ENCODE data around the gene DCHS2.

Gene DCHS2

DNA sequence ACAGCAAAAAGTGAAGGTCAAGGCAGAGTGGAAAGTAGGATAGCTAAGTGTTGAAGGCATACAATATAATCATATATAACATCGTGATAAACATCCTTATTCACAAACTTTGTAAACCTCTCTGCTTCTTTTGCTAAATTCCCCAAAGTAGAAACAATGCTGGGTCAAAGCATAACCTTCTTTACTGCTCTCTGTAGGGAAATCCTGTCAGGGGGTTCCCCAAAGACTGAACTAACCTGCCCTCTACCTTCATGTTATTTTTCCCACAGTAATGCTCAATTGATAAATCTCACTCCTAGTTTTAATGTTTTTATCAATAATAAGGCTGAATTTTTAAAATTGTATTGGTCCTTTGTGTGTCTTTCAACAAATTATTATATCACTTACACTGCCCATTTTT lies 55.7 kb downstream of the DCHS2 start:
- ChIA-PET POLR2A (no interaction called here), CTCF (interaction anchor here (0.6 kb wide), 1 partner anchor 8 kb away, joined by 3 read pairs; no protein-coding TSS in a partner anchor)
- TF ChIP-seq CTCF (IDR thresholded peaks at IDR 0.05; ENCODE audit: insufficient read depth, low read length, missing control alignments), result no peak
- no peak overlapping the region for H3K4me3 ChIP-seq (ENCODE audit: low read depth, low read length)
- DNase-seq (ENCODE audit: low read depth, low spot score), result no peak

- no peak for TF ChIP-seq CTCF (IDR thresholded peaks at IDR 0.05; ENCODE audit: insufficient read depth, low read length, missing control alignments)
- ChIA-PET CTCF (no interaction called here), POLR2A (no interaction called here)
- no peak for DNase-seq (ENCODE audit: low read depth, low spot score)
- no peak overlapping the region for H3K4me3 ChIP-seq (ENCODE audit: low read depth, low read length)
Measured at GRCh38 chr4:154433543-154433942, 58.1 kb downstream of the DCHS2 start.

DNA sequence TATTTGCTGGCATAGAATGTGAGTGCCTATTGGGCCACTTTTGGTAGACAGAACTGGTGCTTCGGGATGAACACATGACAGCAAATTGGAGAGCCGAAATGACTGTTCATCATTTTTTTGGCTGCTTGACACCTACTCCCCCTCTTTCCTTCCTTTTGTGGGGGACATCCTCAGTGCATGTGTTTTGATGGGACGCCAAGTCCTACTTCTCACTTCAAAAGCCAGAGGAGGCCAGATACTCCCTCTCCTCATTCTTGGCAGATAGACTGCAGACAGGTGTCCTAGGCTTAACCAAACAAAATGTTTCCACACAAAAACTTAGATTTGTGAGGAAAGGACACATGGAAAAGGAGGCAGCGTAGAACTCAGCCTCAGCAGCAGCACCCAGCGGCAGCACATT lies 62.4 kb downstream of the DCHS2 start:
- ChIA-PET CTCF (no interaction called here), POLR2A (no interaction called here)
- no peak for TF ChIP-seq CTCF (IDR thresholded peaks at IDR 0.05; ENCODE audit: insufficient read depth, low read length, missing control alignments)
- no peak overlapping the region for H3K4me3 ChIP-seq (ENCODE audit: low read depth, low read length)
- no peak for DNase-seq (ENCODE audit: low read depth, low spot score)

GRCh38 chr4:154427149-154427548 lies 64.5 kb downstream of the DCHS2 start:
- DNase-seq (ENCODE audit: low read depth, low spot score), result no peak
- POLR2A ChIA-PET, result no interaction called here
- CTCF ChIA-PET, result no interaction called here
- no peak for TF ChIP-seq CTCF (IDR thresholded peaks at IDR 0.05; ENCODE audit: insufficient read depth, low read length, missing control alignments)
- H3K4me3 ChIP-seq (ENCODE audit: low read depth, low read length), result no peak overlapping the region

- CTCF ChIA-PET, result no interaction called here
- POLR2A ChIA-PET, result no interaction called here
- DNase-seq (ENCODE audit: low read depth, low spot score), result no peak
- TF ChIP-seq CTCF (IDR thresholded peaks at IDR 0.05; ENCODE audit: insufficient read depth, low read length, missing control alignments), result no peak
- H3K4me3 ChIP-seq (ENCODE audit: low read depth, low read length), result no peak overlapping the region
Measured at GRCh38 chr4:154425514-154425913, 66.1 kb downstream of the DCHS2 start.

DNA sequence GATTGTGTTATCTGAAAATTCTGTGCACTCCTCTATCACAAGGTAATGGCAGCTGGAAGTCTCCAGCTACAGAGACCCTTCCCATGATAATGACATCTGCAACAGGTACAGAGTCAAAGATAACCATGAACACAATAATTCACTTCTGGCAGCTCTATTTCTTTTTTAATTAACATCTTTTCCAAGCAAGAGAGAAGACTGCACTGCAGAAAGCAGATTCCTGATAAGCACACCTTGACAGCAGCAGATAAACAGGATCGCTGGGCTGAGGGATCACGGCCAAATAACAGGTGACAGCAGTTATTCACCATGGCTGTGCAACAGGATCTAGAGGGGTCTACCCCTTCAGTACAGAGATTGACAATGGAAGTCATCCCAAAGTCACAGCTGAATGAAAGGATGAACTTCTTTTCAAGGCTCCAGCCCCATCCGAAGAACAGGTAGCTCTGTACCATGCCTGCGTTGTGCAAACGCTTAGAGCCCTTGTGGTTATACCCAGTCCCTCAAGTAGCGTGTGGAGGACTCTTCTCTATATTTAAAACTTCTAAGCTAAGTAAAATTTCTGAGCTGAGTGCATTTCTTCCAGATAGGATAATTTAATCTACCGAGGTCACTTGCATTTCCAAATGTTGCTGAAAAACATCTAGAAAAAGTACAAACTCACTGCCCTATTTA lies 66.7 kb downstream of the DCHS2 start:
- no peak for DNase-seq (ENCODE audit: low read depth, low spot score)
- no peak for TF ChIP-seq CTCF (IDR thresholded peaks at IDR 0.05; ENCODE audit: insufficient read depth, low read length, missing control alignments)
- H3K4me3 ChIP-seq (ENCODE audit: low read depth, low read length), result no peak overlapping the region
- ChIA-PET POLR2A (no interaction called here), CTCF (no interaction called here)
